Gastroesophageal sphincter (tissue), 3 donors: ENCODE data around the gene GP1BB.

ENCODE experiments used
- CTCF ChIP-seq, 4 experiments: fragments of 200-600 bp in 2 of 4; fragments of 450-650 bp in 2 of 4; sonication (generic) in 1 of 4; IDR thresholded peaks; one replicate each; pipeline ENCODE4 v1.5.1; 2017 to 2019; ENCODE audit warnings: antibody characterized with exemption in 4 of 4, mild to moderate bottlenecking in 2 of 4, moderate library complexity in 2 of 4
- EP300 ChIP-seq: sonication (generic); formaldehyde crosslinking; IDR thresholded peaks from one replicate; pipeline ENCODE4 v1.6.1; 2017; ENCODE audit warnings: antibody characterized with exemption, mild to moderate bottlenecking
- POLR2AphosphoS5 ChIP-seq: sonication (generic); formaldehyde crosslinking; IDR thresholded peaks from one replicate; pipeline ENCODE4 v1.6.1; 2017; ENCODE audit warnings: antibody characterized with exemption

- TF ChIP-seq CTCF (IDR thresholded peaks at IDR 0.05) (no peak), EP300 (no peak), POLR2AphosphoS5 (no peak)
Measured at GRCh38 chr22:19754701-19755144, 31.4 kb downstream of the GP1BB start.
